Effector CD8-positive, alpha-beta T cell (primary cell): ENCODE measurements around the gene LPIN1.
"Not testable (repeated sequence)": the region's sequence is repeated elsewhere in the genome, so short reads cannot be mapped to it uniquely, and the experiment has no call there.

Experiments
- DNase-seq: peaks from one replicate; lab custom pipeline; 2025; lab: John Stamatoyannopoulos, UW

Gene LPIN1

GRCh38 chr2:11836647-11837219 is 90.3 kb downstream of the LPIN1 start:
- no peak for DNase-seq

- no peak for DNase-seq
Observed at GRCh38 chr2:11837875-11838734, 91.7 kb downstream of the LPIN1 start.

DNA sequence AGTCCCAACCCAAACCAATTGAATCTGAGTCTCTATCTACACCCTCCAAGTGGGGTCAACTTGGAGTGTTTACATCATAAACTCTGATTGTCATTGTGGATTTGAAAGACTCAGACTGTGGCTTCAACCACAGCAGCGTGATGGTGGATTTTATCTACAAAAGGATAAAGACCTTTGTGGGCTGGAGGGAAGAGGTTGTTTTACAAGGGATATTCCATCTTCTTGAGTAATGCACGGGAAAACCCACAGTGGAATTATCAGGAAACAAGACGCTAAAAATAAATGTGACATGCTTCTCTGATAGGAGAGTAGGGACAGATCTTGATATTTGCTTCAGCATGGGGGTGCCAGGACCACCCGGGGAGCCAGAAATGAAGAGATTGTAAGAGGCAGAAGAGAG is 93.5 kb downstream of the LPIN1 start:
- no peak for DNase-seq

- DNase-seq: no peak
Observed at GRCh38 chr2:11842336-11842735, 95.9 kb downstream of the LPIN1 start.

- not testable (repeated sequence) for DNase-seq
Observed at GRCh38 chr2:11844798-11845197, 98.4 kb downstream of the LPIN1 start.

- not testable (repeated sequence) for DNase-seq
Observed at GRCh38 chr2:11847935-11848334, 101.5 kb downstream of the LPIN1 start.

GRCh38 chr2:11850082-11850481 is 103.7 kb downstream of the LPIN1 start:
- DNase-seq: no peak

DNA sequence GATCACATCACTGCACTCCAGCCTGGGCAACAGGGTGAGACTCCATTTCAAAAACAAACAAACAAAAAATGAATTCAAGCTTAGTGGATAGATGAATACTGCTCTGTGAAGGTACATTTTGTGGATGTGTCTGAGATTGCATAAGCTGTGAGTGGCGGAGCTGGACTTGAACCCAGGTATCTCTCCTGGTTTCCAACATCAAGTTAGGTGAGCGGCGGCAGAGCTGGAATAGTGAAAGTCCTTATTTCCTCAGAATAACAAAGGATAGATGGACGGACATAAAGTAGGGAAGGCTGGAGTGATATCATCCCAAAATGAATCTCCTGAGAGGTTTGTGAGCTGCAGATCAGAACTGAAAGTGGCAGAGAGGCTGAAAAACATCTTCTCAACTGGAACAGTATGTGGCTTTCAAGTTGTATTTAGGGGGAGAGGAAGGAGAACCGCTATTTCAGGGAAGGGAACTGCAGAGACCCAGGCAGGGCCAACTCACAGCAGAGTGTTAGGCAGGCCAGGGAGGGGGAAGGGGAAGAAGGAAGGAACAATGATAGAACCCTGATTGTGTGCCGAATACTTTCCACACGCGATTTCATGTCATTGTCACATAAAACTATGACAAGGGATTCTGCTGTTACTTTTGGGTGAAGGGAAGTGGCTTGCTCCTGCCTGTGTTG is 106.2 kb downstream of the LPIN1 start:
- no peak for DNase-seq

- no peak for DNase-seq
Observed at GRCh38 chr2:11853197-11853588, 106.8 kb downstream of the LPIN1 start.

DNA sequence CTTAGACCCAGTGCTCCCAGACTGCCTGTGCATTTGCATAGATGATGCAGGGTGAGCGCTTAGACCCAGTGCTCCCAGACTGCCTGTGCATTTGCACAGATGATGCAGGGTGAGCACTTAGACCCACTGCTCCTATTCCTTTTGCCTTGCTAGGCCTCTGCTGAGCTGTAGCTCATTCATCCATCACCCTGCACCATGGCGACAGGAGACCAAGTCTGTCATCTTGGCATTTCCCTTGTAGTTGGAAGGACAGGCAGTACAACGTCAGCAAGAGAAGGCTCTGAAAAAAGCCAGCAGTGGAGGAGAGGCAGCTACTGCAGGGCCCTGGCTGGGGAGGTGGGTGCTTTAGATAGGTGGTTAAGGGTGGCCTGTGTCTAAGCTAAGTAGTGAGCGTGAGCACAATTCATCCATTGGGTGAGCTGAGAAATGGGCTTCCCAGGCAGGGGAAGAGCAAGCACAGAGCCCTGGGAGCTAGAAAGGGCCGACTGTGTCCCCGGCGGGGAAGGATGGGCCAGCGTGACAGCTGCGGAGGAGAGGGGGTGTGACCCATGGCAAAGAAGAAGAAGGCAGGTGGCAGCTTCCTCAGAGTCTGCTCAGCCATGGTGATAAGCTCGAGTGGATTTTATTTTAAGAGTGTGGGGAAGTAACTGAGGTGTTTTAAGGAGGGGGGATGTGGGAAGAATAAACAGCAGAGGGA is 108.8 kb downstream of the LPIN1 start:
- DNase-seq: no peak

- no peak for DNase-seq
Observed at GRCh38 chr2:11856095-11856494, 109.7 kb downstream of the LPIN1 start.

- no peak for DNase-seq
Observed at GRCh38 chr2:11858883-11859282, 112.5 kb downstream of the LPIN1 start.

DNA sequence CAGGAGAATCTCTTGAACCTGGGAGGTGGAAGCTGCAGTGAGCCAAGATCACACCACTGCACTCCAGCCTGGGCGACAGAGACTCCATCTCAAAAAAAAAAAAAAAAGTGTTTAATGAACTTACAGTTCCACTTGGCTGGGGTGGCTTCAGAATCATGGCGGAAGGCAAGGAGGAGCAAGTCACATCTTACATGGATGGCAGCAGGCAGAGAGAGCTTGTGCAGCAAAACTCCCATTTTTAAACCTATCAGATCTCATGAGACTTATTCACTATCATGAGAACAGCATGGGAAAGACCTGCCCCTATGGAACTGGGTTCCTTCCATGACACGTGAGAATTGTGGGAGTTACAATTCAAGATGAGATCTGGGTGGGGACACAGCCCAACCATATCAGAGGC is 113.5 kb downstream of the LPIN1 start:
- DNase-seq: not testable (repeated sequence)

- DNase-seq: no peak
Observed at GRCh38 chr2:11861044-11861443, 114.6 kb downstream of the LPIN1 start.

DNA sequence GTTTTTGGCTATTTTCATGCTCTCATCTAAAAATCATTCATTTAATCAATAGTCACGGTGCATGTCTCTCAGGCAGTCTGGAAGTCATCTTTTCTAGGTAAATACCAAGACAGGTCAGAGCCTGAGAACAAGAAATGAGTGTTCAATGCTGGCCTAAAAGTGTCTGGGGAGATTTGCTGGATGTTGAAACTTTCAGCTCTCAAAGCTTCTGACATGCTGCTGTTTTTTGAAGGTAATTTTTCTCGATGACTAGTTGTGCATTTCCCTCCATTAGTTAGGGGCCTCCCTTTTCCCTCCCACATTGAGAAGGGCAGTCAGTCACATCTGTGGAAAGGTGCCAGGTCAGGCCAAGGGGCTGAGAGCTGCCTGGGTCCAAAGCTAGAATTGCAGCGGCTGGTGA is 115.6 kb downstream of the LPIN1 start:
- no peak for DNase-seq

DNA sequence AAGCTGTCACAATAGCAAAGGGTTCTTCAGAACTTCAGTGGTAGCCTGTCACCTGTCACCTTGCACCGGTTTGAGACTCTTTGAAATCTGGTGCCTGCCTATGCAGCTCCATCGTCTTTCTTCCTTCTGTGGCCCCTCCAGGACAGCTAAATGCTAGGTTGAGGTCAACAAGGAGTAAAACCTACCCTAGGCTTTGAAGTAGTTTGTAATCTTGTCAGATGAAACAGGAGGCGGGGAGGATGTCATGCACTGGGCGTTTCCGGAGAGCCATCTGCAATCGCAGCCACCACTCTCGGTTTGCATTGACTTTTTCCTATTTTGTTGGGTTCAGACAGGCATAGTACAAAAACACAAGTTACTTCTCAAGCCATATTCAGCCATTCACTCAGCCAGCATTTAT is 116.7 kb downstream of the LPIN1 start:
- no peak for DNase-seq

DNA sequence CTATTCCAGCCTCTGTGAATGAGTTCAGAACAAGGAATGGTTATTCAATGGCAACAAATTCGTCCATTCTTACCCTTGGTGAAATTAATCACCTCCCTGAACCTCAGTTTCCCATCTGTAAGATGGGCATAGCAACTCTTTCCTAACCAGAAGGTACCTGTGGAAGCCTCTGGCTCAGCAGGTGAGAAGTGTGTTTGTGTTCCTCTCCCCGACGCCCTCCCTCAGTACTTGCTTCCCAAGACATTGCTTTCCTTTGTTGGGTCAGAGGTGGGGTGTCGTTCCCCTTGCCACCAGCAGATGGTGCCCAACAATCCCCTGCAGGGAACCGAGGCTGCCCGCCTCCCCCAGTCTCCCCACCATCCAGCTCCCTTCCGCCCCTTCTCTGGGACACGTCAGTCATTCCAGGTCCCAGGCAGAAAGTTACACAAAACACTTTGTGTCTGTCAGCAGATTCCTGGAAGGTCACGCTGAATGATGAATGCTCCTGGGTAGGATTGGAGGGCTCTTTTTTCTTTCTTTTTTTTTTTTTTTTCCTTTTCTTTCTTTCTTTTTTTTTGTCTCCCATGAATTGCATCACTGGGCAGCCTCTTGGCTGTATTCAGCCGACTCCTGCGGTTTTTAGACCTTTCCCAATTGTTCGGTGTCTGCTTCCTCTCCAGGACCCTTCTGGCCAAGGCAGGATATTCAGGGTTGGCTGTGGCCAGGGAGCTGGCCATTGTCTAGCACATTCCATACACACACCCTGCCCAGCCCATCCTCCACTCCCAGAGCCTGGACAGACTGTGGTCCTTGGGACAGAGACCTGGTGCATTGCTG is 117.3 kb downstream of the LPIN1 start:
- DNase-seq: peak; percentile 46

GRCh38 chr2:11864724-11865123 is 118.3 kb downstream of the LPIN1 start:
- DNase-seq: no peak

DNA sequence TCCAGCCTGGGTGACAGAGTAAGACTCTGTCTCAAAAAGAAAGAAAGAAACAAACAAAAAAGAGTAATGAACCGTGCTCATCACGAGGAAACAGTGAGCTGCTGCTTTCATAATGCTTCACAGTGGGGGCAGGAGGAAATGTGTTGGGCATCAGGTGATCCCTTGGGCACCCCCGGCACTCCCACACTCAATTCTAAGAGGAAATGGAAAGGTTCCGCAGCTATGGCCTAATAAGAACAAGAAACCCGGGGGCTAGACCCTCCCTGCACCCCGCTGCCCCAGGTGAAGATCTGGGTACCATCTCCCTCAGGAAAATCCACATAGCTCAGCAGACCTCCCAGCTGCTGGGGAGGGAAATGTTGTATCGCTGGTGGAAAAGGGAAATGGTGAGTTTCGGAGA is 118.9 kb downstream of the LPIN1 start:
- DNase-seq: no peak

- no peak for DNase-seq
Observed at GRCh38 chr2:11865805-11866204, 119.4 kb downstream of the LPIN1 start.
